WTC11 (cell line): ENCODE measurements around the gene SSBP2. TPM values are rescaled to one million over a fixed set of nuclear protein-coding genes. Genes with fewer than 3 reads are reported as not detected.

Experiments
- ATAC-seq: fragments of 200-7000 bp; cut with Tn5 transposase; 2 replicates; pipeline ENCODE4 v1.10.0; 2021; ENCODE audit warnings: mild to moderate bottlenecking, moderate library complexity
- CTCF ChIA-PET: fragments of 300-600 bp; sonication (Branson Sonifier 250); formaldehyde crosslinking; loops from one replicate; lab custom pipeline; 2021; ENCODE audit warnings: antibody characterized with exemption; lab: Charles Lee
- POLR2A ChIA-PET: fragments of 350-600 bp; sonication (Branson Sonifier 250); formaldehyde crosslinking; loops from one replicate; lab custom pipeline; 2021; ENCODE audit warnings: antibody characterized with exemption; lab: Charles Lee
- DNase-seq: peaks from one replicate; pipeline ENCODE4 v3.0.0; 2021; ENCODE audit warnings: low spot score
- H3K27ac Mint-ChIP-seq: 2 replicates; pipeline ENCODE4 v1.8.0; 2021; ENCODE audit warnings: mixed read lengths
- H3K27me3 Mint-ChIP-seq: 2 replicates; pipeline ENCODE4 v1.8.0; 2021; ENCODE audit warnings: low read depth, mild to moderate bottlenecking, moderate library complexity, mixed read lengths
- H3K36me3 Mint-ChIP-seq: 2 replicates; pipeline ENCODE4 v1.8.0; 2021; ENCODE audit warnings: mixed read lengths
- H3K4me1 Mint-ChIP-seq: 2 replicates; pipeline ENCODE4 v1.8.0; 2022; ENCODE audit warnings: mixed read lengths
- H3K4me3 Mint-ChIP-seq: 2 replicates; pipeline ENCODE4 v1.8.0; 2021; ENCODE audit warnings: mild to moderate bottlenecking, moderate library complexity, mixed read lengths
- H3K9me3 Mint-ChIP-seq: 2 replicates; pipeline ENCODE4 v1.8.0; 2021; ENCODE audit warnings: mixed read lengths
- ARID4B ChIP-seq: sonication (generic); formaldehyde crosslinking; IDR thresholded peaks from 2 replicates; pipeline ENCODE4 v1.8.0; 2023; ENCODE audit warnings: missing genetic modification reagents, mild to moderate bottlenecking, borderline replicate concordance
- CTCF ChIP-seq: fragments of 200-600 bp; IDR thresholded peaks from 2 replicates; pipeline ENCODE4 v1.8.0; 2022; ENCODE audit warnings: antibody characterized with exemption
- E2F5 ChIP-seq: sonication (generic); formaldehyde crosslinking; IDR thresholded peaks from 2 replicates; pipeline ENCODE4 v1.8.1; 2022; ENCODE audit warnings: mild to moderate bottlenecking, moderate library complexity, missing genetic modification reagents
- ESRRA ChIP-seq: sonication (generic); formaldehyde crosslinking; IDR thresholded peaks from 2 replicates; pipeline ENCODE4 v1.8.1; 2022; ENCODE audit warnings: mild to moderate bottlenecking, missing genetic modification reagents, borderline replicate concordance
- FOXP4 ChIP-seq: sonication (generic); formaldehyde crosslinking; IDR thresholded peaks from 2 replicates; pipeline ENCODE4 v1.8.0; 2022; ENCODE audit warnings: mild to moderate bottlenecking, missing genetic modification reagents
- MAX ChIP-seq: sonication (generic); formaldehyde crosslinking; IDR thresholded peaks from 2 replicates; pipeline ENCODE4 v1.8.0; 2022; ENCODE audit warnings: mild to moderate bottlenecking, missing genetic modification reagents
- MXD4 ChIP-seq: fragments of 250-450 bp; sonication (Bioruptor Pico); IDR thresholded peaks from 2 replicates; pipeline ENCODE4 v1.8.0; 2021; ENCODE audit warnings: mild to moderate bottlenecking, moderate library complexity, borderline replicate concordance
- NFYB ChIP-seq: sonication (generic); formaldehyde crosslinking; conservative IDR thresholded peaks from 2 replicates; pipeline ENCODE4 v1.8.0; 2022; ENCODE audit warnings: low read depth, missing genetic modification reagents
- RELA ChIP-seq: sonication (generic); formaldehyde crosslinking; IDR thresholded peaks from 2 replicates; pipeline ENCODE4 v1.8.1; 2022; ENCODE audit warnings: missing genetic modification reagents, mild to moderate bottlenecking, borderline replicate concordance
- SMAD3 ChIP-seq: sonication (generic); formaldehyde crosslinking; IDR thresholded peaks from 2 replicates; pipeline ENCODE4 v1.8.0; 2022; ENCODE audit warnings: missing genetic modification reagents, mild to moderate bottlenecking, borderline replicate concordance
- SMAD4 ChIP-seq: sonication (generic); formaldehyde crosslinking; IDR thresholded peaks from 2 replicates; pipeline ENCODE4 v1.8.0; 2022; ENCODE audit warnings: mild to moderate bottlenecking, missing genetic modification reagents
- SOX15 ChIP-seq: fragments of 250-450 bp; sonication (Bioruptor Pico); IDR thresholded peaks from 2 replicates; pipeline ENCODE4 v1.9.0; 2021; ENCODE audit warnings: mild to moderate bottlenecking
- TCF7 ChIP-seq: sonication (generic); formaldehyde crosslinking; IDR thresholded peaks from 2 replicates; pipeline ENCODE4 v1.8.0; 2022; ENCODE audit warnings: mild to moderate bottlenecking, low read depth, missing genetic modification reagents, moderate library complexity
- TEAD1 ChIP-seq: sonication (generic); formaldehyde crosslinking; IDR thresholded peaks from 2 replicates; pipeline ENCODE4 v1.8.0; 2022; ENCODE audit warnings: mild to moderate bottlenecking, missing genetic modification reagents
- ZBTB21 ChIP-seq: sonication (generic); formaldehyde crosslinking; IDR thresholded peaks from 2 replicates; pipeline ENCODE4 v1.8.1; 2023; ENCODE audit warnings: mild to moderate bottlenecking, missing genetic modification reagents, borderline replicate concordance
- ZMAT4 ChIP-seq: fragments of 250-450 bp; sonication (Bioruptor Pico); IDR thresholded peaks from 2 replicates; pipeline ENCODE4 v1.9.0; 2021; ENCODE audit warnings: mild to moderate bottlenecking
- ZNF263 ChIP-seq: sonication (generic); formaldehyde crosslinking; IDR thresholded peaks from 2 replicates; pipeline ENCODE4 v1.8.1; 2022; ENCODE audit warnings: low read depth, mild to moderate bottlenecking, moderate library complexity, missing genetic modification reagents
- ZNF317 ChIP-seq: sonication (generic); formaldehyde crosslinking; IDR thresholded peaks from 2 replicates; pipeline ENCODE4 v1.8.1; 2023; ENCODE audit warnings: low read depth, mild to moderate bottlenecking, moderate library complexity, missing genetic modification reagents, borderline replicate concordance
- ZNF512 ChIP-seq: sonication (generic); formaldehyde crosslinking; IDR thresholded peaks from 2 replicates; pipeline ENCODE4 v1.8.1; 2022; ENCODE audit warnings: missing genetic modification reagents, borderline replicate concordance
- ZSCAN18 ChIP-seq: fragments of 250-450 bp; sonication (Bioruptor Pico); IDR thresholded peaks from 2 replicates; pipeline ENCODE4 v2.1.2; 2022; ENCODE audit warnings: mild to moderate bottlenecking, moderate library complexity
- total RNA-seq: library from RNA; stranded (reverse); gene quantifications from 3 replicates; pipeline ENCODE4 v1.2.3, GENCODE V29; 2021

SSBP2 gene
- total RNA-seq, 1 experiment from 2014 or later, result 24.9 TPM

DNA sequence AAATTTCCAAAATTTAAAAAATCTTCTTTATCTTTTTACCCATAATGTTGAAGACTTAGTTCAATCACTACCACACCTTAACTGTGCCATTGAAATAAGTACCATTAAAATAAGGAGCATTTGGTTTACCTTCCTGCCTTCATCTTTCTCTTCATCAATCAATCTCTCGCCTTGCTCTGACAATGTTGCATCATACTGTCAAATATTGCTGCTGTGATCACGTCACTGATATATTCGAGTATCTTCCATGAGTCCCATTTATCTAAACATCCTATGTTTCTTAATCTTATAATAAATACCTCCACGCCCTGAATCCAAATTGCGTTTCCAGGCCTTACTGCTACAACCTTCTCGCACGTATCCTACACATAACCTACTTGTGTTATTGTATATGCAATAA is 201.8 kb downstream of the SSBP2 start (continued):
- no peak for TF ChIP-seq SMAD3 (CRISPR knock-in tag)
- no peak for TF ChIP-seq ZNF263 (CRISPR knock-in tag)
- TF ChIP-seq FOXP4 (CRISPR knock-in tag), result no peak
- TF ChIP-seq MAX (CRISPR knock-in tag), result no peak
- TF ChIP-seq MXD4 (CRISPR knock-in tag), result no peak
- TF ChIP-seq TCF7, result no peak

DNA sequence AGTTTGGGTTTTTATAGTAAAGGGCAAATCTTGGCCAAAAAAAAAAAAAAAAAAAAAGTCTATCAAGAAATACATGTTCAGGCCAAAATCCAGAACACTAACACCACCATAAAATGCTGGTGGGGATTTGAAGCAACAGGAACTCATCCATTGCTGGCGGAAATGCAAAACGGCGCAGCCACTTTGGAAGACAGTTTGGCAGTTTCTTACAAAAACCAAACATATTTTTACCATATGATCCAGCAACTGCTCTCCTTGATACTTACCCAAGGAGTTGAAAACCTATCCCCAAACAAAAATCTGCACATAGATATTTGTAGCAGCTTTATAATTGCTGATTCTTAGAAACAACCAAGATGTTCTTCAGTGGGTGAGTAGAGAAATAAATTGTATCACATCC is 203.9 kb downstream of the SSBP2 start:
- TF ChIP-seq CTCF (no peak), ESRRA (CRISPR knock-in tag) (no peak), NFYB (CRISPR knock-in tag) (no peak), SOX15 (CRISPR knock-in tag) (no peak), SMAD4 (CRISPR knock-in tag) (no peak), ZNF512 (no peak), ARID4B (CRISPR knock-in tag) (no peak), ZNF317 (CRISPR knock-in tag) (no peak), ZSCAN18 (CRISPR knock-in tag) (no peak), E2F5 (CRISPR knock-in tag) (no peak), TEAD1 (CRISPR knock-in tag) (no peak), ZBTB21 (CRISPR knock-in tag) (no peak), ZMAT4 (no peak), RELA (CRISPR knock-in tag) (no peak)
- H3K27ac Mint-ChIP-seq, result no peak overlapping the region
- no peaks in the 10 kb centered on the region for H3K4me1 Mint-ChIP-seq
- no peak for ATAC-seq
- ChIA-PET POLR2A (no interaction called here), CTCF (no interaction called here)
- no peaks in the 10 kb centered on the region for H3K27me3 Mint-ChIP-seq
- H3K9me3 Mint-ChIP-seq, result 0 out of 2 replicates have a peak, but pooled peaks cover 4% of the 10 kb centered on the region
- H3K36me3 Mint-ChIP-seq, result no peaks in the 10 kb centered on the region
- H3K4me3 Mint-ChIP-seq, result no peak overlapping the region
- no peak for DNase-seq
